Vagina (tissue), 2 donors: ENCODE results near the gene ATP5MC3. TPM values are rescaled to one million over a fixed set of nuclear protein-coding genes. Genes with fewer than 3 reads are reported as not detected.

Source experiments
- DNase-seq, 2 donors: peaks; one replicate each; pipeline ENCODE4 v3.0.0-alpha.2; 2017; ENCODE audit errors: extremely low spot score in 2 of 2
- H3K27ac ChIP-seq: fragments of 200-600 bp; sonication (generic); one replicate; pipeline ENCODE4 v1.5.1; 2019
- H3K27me3 ChIP-seq: fragments of 200-600 bp; sonication (generic); one replicate; pipeline ENCODE4 v1.5.1; 2019
- H3K36me3 ChIP-seq, 2 donors: fragments of 200-600 bp; sonication (generic); one replicate each; pipeline ENCODE4 v1.5.1; 2017 to 2019
- H3K4me1 ChIP-seq: fragments of 200-600 bp; sonication (generic); one replicate; pipeline ENCODE4 v1.5.1; 2019
- H3K4me3 ChIP-seq, 2 donors: fragments of 200-600 bp; sonication (generic); 1 replicate in 1 of 2; 2 replicates in 1 of 2; pipeline ENCODE4 v1.5.1; 2016 to 2019
- H3K9me3 ChIP-seq: fragments of 200-600 bp; sonication (generic); one replicate; pipeline ENCODE4 v1.5.1; 2019
- POLR2A ChIP-seq, 2 donors: fragments of 450-650 bp; IDR thresholded peaks; one replicate each; pipeline ENCODE4 v1.6.1; 2017; ENCODE audit warnings: antibody characterized with exemption in 2 of 2, mild to moderate bottlenecking in 2 of 2, moderate library complexity in 2 of 2
- POLR2AphosphoS5 ChIP-seq, 2 donors: sonication (generic); formaldehyde crosslinking; IDR thresholded peaks; one replicate each; pipeline ENCODE4 v1.9.0; 2017; ENCODE audit warnings: antibody characterized with exemption in 2 of 2, mild to moderate bottlenecking in 2 of 2, low read depth in 1 of 2; ENCODE audit not compliant: insufficient read depth in 1 of 2
- intact Hi-C: fragments of 100-400 bp; cut with DNase I; formaldehyde crosslinking; loops from one replicate; pipeline ENCODE4 v1.15.1; 2023
- total RNA-seq: library from RNA; depleted of rRNA; stranded (reverse); fragments of >200 nt; gene quantifications from one replicate; pipeline ENCODE4 v1.2.3, GENCODE V29; 2016
- TF ChIP-seq, protein P1 (sequence below), 3 experiments: fragments of 450-650 bp in 2 of 3; fragments of 200-600 bp in 1 of 3; sonication (generic) in 1 of 3; IDR thresholded peaks; one replicate each; pipeline ENCODE4 v1.5.1; 2017 to 2019; ENCODE audit warnings: antibody characterized with exemption in 3 of 3, mild to moderate bottlenecking in 2 of 3, moderate library complexity in 2 of 3

ATP5MC3 gene
- total RNA-seq, 1 donor from 2014 or later = 106 TPM

DNA sequence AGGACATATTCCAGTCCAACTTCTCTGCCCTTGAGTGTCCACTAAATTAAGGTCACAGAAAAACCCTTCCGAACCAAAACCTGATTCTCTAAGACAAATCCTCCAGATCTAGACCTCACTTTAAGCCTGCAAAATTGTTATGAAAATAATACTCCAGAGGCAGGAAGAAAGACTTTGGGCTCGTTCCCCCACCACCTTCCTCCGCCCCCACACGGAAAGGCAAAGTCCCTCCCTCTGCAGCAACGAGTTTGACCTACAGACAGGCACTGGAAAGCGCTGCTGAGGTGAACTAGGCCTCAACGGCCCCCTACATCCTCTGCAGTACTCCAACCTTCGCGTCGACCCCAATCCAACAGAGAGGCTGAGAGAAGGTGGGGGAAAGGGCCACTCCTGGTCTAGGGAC, 808 bp downstream of the ATP5MC3 start:
- TF ChIP-seq POLR2AphosphoS5 (IDR thresholded peaks at IDR 0.05; ENCODE audit: insufficient read depth in 1 of 2, low read depth in 1 of 2) = no peak
- TF ChIP-seq, protein P1, sequence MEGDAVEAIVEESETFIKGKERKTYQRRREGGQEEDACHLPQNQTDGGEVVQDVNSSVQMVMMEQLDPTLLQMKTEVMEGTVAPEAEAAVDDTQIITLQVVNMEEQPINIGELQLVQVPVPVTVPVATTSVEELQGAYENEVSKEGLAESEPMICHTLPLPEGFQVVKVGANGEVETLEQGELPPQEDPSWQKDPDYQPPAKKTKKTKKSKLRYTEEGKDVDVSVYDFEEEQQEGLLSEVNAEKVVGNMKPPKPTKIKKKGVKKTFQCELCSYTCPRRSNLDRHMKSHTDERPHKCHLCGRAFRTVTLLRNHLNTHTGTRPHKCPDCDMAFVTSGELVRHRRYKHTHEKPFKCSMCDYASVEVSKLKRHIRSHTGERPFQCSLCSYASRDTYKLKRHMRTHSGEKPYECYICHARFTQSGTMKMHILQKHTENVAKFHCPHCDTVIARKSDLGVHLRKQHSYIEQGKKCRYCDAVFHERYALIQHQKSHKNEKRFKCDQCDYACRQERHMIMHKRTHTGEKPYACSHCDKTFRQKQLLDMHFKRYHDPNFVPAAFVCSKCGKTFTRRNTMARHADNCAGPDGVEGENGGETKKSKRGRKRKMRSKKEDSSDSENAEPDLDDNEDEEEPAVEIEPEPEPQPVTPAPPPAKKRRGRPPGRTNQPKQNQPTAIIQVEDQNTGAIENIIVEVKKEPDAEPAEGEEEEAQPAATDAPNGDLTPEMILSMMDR (IDR thresholded peaks at IDR 0.05) = no peak
- no peak for TF ChIP-seq POLR2A (IDR thresholded peaks at IDR 0.05)
- H3K9me3 ChIP-seq = no peaks in the 10 kb centered on the region
- intact Hi-C loops = no loop called here
- peaks cover 0 to 33% of the 10 kb centered on the region in 2 donors for H3K36me3 ChIP-seq
- H3K27ac ChIP-seq = peak overlapping the region; percentile 97
- no peaks in the 10 kb centered on the region for H3K27me3 ChIP-seq
- no peak for DNase-seq
- peaks cover 30% of the 10 kb centered on the region for H3K4me1 ChIP-seq
- H3K4me3 ChIP-seq = peak overlapping the region; percentile 92 to 93

DNA sequence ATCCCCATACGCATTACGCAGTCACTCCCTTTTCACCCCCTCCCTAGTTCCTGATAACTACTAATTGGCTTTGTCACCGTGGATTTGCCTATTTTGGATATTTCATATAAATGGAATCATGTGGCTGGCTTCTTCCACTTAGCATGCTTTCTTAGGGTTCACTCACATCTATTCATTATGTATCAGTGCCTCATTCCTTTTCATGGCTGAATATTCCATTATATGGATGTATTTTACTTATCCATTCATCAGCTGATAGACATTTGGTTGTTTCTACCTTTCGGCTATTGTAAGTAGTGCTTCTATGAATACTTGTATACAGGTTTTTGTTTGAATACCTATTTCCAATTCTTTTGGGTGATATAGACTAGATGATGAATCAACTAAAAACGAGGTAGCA, 4.9 kb downstream of the ATP5MC3 start:
- H3K4me3 ChIP-seq = no peak overlapping the region
- intact Hi-C loops = no loop called here
- TF ChIP-seq POLR2A (IDR thresholded peaks at IDR 0.05) (no peak), POLR2AphosphoS5 (IDR thresholded peaks at IDR 0.05; ENCODE audit: insufficient read depth in 1 of 2, low read depth in 1 of 2) (no peak)
- TF ChIP-seq, protein P1 (IDR thresholded peaks at IDR 0.05) = no peak
- H3K4me1 ChIP-seq = peaks cover 30% of the 10 kb centered on the region
- no peak for DNase-seq
- H3K9me3 ChIP-seq = no peaks in the 10 kb centered on the region
- H3K27ac ChIP-seq = no peak overlapping the region
- H3K27me3 ChIP-seq = no peaks in the 10 kb centered on the region
- H3K36me3 ChIP-seq = peaks cover 0 to 33% of the 10 kb centered on the region in 2 donors

DNA sequence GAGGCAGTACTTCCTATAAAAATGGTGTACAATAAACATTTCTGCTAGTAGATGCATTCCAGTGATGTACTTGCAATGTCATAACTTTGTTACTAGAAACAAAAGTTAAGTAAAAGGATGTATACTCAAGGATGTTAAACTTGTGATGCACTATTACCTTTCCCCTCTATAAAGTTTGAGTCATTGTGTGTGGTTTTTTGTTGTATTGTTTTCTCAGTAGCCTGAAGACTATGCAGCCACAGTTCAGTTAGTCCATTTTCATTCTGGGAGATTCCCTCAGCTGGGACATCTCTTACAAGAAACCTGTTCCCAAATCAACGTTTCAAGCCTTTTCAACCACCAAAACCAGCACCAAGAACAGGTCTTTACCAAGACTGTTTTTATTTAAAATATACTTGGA, 5.6 kb downstream of the ATP5MC3 start:
- DNase-seq = no peak
- intact Hi-C loops = no loop called here
- Histone ChIP-seq H3K36me3 (peaks cover 0 to 33% of the 10 kb centered on the region in 2 donors), H3K27ac (no peak overlapping the region), H3K4me3 (no peak overlapping the region), H3K27me3 (no peaks in the 10 kb centered on the region), H3K4me1 (peaks cover 30% of the 10 kb centered on the region), H3K9me3 (no peaks in the 10 kb centered on the region)
- TF ChIP-seq POLR2AphosphoS5 (IDR thresholded peaks at IDR 0.05; ENCODE audit: insufficient read depth in 1 of 2, low read depth in 1 of 2) = no peak
- no peak for TF ChIP-seq POLR2A (IDR thresholded peaks at IDR 0.05)
- TF ChIP-seq, protein P1 (IDR thresholded peaks at IDR 0.05) = no peak

DNA sequence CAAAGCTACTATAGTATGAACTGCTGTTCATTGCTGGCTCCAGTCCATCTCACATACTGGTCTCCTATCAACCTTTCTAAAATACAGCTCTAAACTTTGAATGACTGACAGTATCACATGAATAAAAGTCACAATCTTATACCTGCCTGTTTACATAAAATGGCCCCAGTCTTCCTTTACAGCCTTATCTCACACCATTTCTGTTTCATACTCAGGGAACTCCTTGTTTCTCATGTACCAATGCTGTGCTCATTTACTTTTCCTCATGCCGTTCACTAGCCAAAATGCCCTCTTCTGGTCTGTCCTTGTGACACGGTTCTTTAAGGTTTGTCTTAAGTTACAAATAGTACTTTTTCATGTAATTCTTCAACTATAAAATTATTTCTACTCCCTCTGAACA, 6.2 kb downstream of the ATP5MC3 start:
- no peaks in the 10 kb centered on the region for H3K27me3 ChIP-seq
- H3K36me3 ChIP-seq = peaks cover 0 to 33% of the 10 kb centered on the region in 2 donors
- H3K4me1 ChIP-seq = peaks cover 24% of the 10 kb centered on the region
- H3K9me3 ChIP-seq = no peaks in the 10 kb centered on the region
- H3K27ac ChIP-seq = no peak overlapping the region
- H3K4me3 ChIP-seq = no peak overlapping the region
- intact Hi-C loops = no loop called here
- no peak for DNase-seq
- no peak for TF ChIP-seq POLR2A (IDR thresholded peaks at IDR 0.05)
- TF ChIP-seq POLR2AphosphoS5 (IDR thresholded peaks at IDR 0.05; ENCODE audit: insufficient read depth in 1 of 2, low read depth in 1 of 2) = no peak
- TF ChIP-seq, protein P1 (IDR thresholded peaks at IDR 0.05) = no peak

DNA sequence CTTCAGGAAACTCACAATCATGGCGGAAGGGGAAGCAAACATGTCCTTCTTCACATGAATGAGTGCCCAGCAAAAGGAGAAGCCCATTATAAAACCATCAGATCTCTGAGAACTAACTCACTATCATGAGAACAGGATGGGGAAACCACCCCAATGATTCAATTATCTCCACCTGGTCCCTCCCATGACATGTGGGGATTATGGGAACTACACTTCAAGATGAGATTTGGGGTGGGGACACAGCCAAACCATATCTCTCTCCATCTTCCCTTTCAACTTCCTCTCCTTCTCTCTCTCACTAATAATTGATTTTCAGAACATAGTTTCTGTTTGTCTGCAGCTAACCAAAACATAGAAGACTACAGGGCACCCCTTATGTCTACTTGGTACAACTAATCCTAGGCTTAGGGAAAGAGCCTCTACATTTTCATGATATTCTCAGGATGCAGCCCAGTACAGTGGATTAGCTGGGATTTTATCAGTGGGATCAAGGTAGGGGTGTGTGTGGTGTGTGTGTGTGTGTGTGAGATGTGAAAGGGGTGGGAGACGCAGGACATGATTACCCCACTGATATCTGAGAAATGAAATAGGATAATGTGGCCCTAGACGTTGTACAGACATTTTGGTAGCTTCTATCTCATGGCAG, 10.7 kb downstream of the ATP5MC3 start:
- Histone ChIP-seq H3K4me3 (no peak overlapping the region), H3K36me3 (no peaks in the 10 kb centered on the region), H3K27ac (no peak overlapping the region), H3K4me1 (peaks cover 13% of the 10 kb centered on the region), H3K9me3 (no peaks in the 10 kb centered on the region), H3K27me3 (no peaks in the 10 kb centered on the region)
- no peak for DNase-seq
- intact Hi-C loops = no loop called here
- TF ChIP-seq, protein P1 (IDR thresholded peaks at IDR 0.05) = no peak
- TF ChIP-seq POLR2A (IDR thresholded peaks at IDR 0.05) = no peak
- no peak for TF ChIP-seq POLR2AphosphoS5 (IDR thresholded peaks at IDR 0.05; ENCODE audit: insufficient read depth in 1 of 2, low read depth in 1 of 2)
